ENCODE results near the gene SLC4A5.

DNA sequence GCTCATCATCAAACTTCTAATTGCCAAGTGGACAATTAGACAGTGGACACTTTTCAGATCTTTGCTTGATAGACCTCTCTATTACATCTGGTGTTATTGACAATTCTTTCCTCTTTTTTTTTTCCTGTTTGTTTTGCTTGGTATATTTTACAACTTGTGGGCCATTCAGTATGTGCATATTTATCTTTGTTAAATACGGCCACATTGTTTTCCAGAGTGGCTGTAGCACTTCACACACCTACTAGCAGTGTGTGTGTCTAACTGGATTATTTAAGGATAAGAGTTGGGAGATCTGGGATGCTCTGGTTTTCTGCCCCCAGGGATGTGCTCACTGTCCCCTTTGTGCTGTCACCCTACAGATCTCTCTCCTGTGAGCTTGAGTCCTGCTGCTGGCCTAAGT, 4.1 kb upstream of the SLC4A5 start:
- TF ChIP-seq, protein P1, sequence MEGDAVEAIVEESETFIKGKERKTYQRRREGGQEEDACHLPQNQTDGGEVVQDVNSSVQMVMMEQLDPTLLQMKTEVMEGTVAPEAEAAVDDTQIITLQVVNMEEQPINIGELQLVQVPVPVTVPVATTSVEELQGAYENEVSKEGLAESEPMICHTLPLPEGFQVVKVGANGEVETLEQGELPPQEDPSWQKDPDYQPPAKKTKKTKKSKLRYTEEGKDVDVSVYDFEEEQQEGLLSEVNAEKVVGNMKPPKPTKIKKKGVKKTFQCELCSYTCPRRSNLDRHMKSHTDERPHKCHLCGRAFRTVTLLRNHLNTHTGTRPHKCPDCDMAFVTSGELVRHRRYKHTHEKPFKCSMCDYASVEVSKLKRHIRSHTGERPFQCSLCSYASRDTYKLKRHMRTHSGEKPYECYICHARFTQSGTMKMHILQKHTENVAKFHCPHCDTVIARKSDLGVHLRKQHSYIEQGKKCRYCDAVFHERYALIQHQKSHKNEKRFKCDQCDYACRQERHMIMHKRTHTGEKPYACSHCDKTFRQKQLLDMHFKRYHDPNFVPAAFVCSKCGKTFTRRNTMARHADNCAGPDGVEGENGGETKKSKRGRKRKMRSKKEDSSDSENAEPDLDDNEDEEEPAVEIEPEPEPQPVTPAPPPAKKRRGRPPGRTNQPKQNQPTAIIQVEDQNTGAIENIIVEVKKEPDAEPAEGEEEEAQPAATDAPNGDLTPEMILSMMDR (IDR thresholded peaks at IDR 0.05) = no peak
- TF ChIP-seq POLR2AphosphoS5 (IDR thresholded peaks at IDR 0.05; ENCODE audit: insufficient read depth in 1 of 2, low read depth in 1 of 2) = no peak
